Neural cell (in vitro differentiated cells): Measurements from ENCODE around the gene RGS18.

ENCODE experiments used
- EZH2 ChIP-seq: fragments of 200-600, 300-800 bp; shearing (Covaris generic), sonication (generic); IDR thresholded peaks from 2 replicates; pipeline ENCODE4 v1.6.1; 2014; ENCODE audit warnings: antibody characterized with exemption, low read length, borderline replicate concordance, mild to moderate bottlenecking; ENCODE audit not compliant: insufficient read depth, poor library complexity, severe bottlenecking
- MXI1 ChIP-seq: fragments of 450-650 bp; conservative IDR thresholded peaks from 2 replicates; pipeline ENCODE4 v1.6.1; 2014; ENCODE audit warnings: antibody characterized with exemption, mild to moderate bottlenecking; ENCODE audit not compliant: poor library complexity, severe bottlenecking
- POLR2AphosphoS5 ChIP-seq: IDR thresholded peaks from 2 replicates; pipeline ENCODE4 v1.6.1; 2012
- RAD21 ChIP-seq: fragments of 450-650 bp; conservative IDR thresholded peaks from 2 replicates; pipeline ENCODE4 v1.6.1; 2014; ENCODE audit warnings: antibody characterized with exemption, mild to moderate bottlenecking, moderate library complexity
- TF ChIP-seq, protein P1 (sequence below): fragments of 450-650 bp; IDR thresholded peaks from 2 replicates; pipeline ENCODE4 v1.5.1; 2014; ENCODE audit warnings: antibody characterized with exemption, mild to moderate bottlenecking, moderate library complexity; ENCODE audit not compliant: poor library complexity, severe bottlenecking
- TF ChIP-seq, protein P2 (sequence below): IDR thresholded peaks from 2 replicates; pipeline ENCODE4 v1.6.1; 2012; ENCODE audit warnings: borderline replicate concordance

DNA sequence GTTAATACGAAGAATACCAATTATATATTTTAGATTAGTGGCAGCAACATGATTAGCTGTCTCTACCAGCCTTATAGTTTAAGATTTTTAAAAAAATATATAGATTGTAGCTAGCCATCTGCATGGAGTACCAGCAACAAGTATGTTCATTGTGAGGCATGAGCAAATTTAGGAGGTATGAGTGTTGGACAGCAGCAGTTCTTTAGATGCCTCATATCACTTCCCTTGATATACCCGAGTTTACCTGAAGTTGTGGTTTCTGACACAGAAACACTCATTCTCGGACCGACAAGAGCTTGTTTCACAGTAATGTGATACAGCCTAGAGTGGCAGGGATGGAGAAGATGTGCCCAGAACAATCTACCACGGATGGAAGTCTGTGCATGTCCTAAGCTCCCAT lies 69.1 kb downstream of the RGS18 start:
- TF ChIP-seq, protein P1, sequence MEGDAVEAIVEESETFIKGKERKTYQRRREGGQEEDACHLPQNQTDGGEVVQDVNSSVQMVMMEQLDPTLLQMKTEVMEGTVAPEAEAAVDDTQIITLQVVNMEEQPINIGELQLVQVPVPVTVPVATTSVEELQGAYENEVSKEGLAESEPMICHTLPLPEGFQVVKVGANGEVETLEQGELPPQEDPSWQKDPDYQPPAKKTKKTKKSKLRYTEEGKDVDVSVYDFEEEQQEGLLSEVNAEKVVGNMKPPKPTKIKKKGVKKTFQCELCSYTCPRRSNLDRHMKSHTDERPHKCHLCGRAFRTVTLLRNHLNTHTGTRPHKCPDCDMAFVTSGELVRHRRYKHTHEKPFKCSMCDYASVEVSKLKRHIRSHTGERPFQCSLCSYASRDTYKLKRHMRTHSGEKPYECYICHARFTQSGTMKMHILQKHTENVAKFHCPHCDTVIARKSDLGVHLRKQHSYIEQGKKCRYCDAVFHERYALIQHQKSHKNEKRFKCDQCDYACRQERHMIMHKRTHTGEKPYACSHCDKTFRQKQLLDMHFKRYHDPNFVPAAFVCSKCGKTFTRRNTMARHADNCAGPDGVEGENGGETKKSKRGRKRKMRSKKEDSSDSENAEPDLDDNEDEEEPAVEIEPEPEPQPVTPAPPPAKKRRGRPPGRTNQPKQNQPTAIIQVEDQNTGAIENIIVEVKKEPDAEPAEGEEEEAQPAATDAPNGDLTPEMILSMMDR, result no peak
- no peak for TF ChIP-seq POLR2AphosphoS5
- no peak for TF ChIP-seq RAD21
- no peak for TF ChIP-seq EZH2
- TF ChIP-seq, protein P2, sequence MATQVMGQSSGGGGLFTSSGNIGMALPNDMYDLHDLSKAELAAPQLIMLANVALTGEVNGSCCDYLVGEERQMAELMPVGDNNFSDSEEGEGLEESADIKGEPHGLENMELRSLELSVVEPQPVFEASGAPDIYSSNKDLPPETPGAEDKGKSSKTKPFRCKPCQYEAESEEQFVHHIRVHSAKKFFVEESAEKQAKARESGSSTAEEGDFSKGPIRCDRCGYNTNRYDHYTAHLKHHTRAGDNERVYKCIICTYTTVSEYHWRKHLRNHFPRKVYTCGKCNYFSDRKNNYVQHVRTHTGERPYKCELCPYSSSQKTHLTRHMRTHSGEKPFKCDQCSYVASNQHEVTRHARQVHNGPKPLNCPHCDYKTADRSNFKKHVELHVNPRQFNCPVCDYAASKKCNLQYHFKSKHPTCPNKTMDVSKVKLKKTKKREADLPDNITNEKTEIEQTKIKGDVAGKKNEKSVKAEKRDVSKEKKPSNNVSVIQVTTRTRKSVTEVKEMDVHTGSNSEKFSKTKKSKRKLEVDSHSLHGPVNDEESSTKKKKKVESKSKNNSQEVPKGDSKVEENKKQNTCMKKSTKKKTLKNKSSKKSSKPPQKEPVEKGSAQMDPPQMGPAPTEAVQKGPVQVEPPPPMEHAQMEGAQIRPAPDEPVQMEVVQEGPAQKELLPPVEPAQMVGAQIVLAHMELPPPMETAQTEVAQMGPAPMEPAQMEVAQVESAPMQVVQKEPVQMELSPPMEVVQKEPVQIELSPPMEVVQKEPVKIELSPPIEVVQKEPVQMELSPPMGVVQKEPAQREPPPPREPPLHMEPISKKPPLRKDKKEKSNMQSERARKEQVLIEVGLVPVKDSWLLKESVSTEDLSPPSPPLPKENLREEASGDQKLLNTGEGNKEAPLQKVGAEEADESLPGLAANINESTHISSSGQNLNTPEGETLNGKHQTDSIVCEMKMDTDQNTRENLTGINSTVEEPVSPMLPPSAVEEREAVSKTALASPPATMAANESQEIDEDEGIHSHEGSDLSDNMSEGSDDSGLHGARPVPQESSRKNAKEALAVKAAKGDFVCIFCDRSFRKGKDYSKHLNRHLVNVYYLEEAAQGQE, result no peak
- no peak for TF ChIP-seq MXI1
